Ovary (tissue), 3 donors: ENCODE results near the gene RGS12.

Source experiments
- POLR2A ChIP-seq: fragments of 450-650 bp; IDR thresholded peaks from one replicate; pipeline ENCODE4 v1.6.1; 2017; ENCODE audit warnings: antibody characterized with exemption, mild to moderate bottlenecking, moderate library complexity
- TF ChIP-seq, protein P1 (sequence below), 3 donors: fragments of 450-650 bp in 2 of 3; fragments of 200-600 bp in 1 of 3; IDR thresholded peaks; one replicate each; pipeline versions ENCODE4 v1.5.1 to v1.8.0; 2016 to 2022; ENCODE audit warnings: antibody characterized with exemption in 3 of 3, mild to moderate bottlenecking in 1 of 3
- donor health status: DM: no; HTN: no; CAD: no.

DNA sequence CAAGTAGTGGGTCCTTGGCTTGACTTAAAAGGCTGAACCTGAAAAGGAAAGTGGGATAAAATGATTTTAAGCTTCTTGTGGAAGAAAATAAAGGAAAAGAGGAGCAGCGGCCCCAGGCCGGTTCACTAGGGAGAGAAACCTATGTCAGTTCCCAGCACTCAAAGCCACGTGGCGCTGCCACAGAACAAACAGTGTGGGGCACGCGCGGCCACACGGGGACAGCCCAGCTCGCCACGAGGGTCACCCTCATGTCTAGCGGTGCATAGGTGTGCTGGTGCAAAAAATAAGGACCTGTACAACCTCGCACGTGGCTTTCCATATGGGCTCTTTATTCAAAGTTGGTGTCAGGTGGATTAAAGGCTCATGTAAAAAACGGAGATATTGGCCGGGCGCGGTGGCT lies 26.7 kb upstream of the RGS12 start:
- no peak for TF ChIP-seq POLR2A
- TF ChIP-seq, protein P1, sequence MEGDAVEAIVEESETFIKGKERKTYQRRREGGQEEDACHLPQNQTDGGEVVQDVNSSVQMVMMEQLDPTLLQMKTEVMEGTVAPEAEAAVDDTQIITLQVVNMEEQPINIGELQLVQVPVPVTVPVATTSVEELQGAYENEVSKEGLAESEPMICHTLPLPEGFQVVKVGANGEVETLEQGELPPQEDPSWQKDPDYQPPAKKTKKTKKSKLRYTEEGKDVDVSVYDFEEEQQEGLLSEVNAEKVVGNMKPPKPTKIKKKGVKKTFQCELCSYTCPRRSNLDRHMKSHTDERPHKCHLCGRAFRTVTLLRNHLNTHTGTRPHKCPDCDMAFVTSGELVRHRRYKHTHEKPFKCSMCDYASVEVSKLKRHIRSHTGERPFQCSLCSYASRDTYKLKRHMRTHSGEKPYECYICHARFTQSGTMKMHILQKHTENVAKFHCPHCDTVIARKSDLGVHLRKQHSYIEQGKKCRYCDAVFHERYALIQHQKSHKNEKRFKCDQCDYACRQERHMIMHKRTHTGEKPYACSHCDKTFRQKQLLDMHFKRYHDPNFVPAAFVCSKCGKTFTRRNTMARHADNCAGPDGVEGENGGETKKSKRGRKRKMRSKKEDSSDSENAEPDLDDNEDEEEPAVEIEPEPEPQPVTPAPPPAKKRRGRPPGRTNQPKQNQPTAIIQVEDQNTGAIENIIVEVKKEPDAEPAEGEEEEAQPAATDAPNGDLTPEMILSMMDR (IDR thresholded peaks at IDR 0.05), result no peak
